Measurements from ENCODE around the gene NTPCR.

The NTPCR gene

GRCh38 chr1:232970508-232970907 is 20.1 kb downstream of the NTPCR start:
- H3K4me3 ChIP-seq (ENCODE audit: low read depth, low read length): no peak overlapping the region
- TF ChIP-seq, protein P1, sequence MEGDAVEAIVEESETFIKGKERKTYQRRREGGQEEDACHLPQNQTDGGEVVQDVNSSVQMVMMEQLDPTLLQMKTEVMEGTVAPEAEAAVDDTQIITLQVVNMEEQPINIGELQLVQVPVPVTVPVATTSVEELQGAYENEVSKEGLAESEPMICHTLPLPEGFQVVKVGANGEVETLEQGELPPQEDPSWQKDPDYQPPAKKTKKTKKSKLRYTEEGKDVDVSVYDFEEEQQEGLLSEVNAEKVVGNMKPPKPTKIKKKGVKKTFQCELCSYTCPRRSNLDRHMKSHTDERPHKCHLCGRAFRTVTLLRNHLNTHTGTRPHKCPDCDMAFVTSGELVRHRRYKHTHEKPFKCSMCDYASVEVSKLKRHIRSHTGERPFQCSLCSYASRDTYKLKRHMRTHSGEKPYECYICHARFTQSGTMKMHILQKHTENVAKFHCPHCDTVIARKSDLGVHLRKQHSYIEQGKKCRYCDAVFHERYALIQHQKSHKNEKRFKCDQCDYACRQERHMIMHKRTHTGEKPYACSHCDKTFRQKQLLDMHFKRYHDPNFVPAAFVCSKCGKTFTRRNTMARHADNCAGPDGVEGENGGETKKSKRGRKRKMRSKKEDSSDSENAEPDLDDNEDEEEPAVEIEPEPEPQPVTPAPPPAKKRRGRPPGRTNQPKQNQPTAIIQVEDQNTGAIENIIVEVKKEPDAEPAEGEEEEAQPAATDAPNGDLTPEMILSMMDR (IDR thresholded peaks at IDR 0.05; ENCODE audit: borderline replicate concordance, insufficient read depth, low read depth, low read length): no peak

GRCh38 chr1:232973652-232974611 is 23.5 kb downstream of the NTPCR start:
- no peak overlapping the region for H3K4me3 ChIP-seq (ENCODE audit: low read depth, low read length)
- TF ChIP-seq, protein P1 (IDR thresholded peaks at IDR 0.05; ENCODE audit: borderline replicate concordance, insufficient read depth, low read depth, low read length): no peak

DNA sequence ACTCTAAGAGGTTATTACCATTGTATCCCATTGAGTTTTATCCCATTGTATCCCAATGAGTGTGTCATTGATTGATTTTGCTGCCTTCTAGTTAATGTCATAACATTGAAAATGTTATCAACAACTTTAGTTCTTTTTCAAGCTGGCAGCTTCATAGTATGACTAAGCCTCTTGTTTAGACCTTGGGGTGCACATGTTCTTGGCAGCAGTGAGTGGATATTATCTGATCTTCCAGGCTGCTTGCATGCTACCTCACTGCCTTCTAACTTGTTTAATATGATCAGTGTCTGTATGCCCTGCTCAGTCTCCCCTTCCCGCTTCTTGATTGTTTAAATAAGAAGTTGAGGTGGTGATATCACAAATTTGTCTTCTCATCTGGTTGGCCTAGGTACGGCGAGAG is 24.6 kb downstream of the NTPCR start:
- TF ChIP-seq, protein P1 (IDR thresholded peaks at IDR 0.05; ENCODE audit: borderline replicate concordance, insufficient read depth, low read depth, low read length): no peak
- H3K4me3 ChIP-seq (ENCODE audit: low read depth, low read length): no peak overlapping the region

DNA sequence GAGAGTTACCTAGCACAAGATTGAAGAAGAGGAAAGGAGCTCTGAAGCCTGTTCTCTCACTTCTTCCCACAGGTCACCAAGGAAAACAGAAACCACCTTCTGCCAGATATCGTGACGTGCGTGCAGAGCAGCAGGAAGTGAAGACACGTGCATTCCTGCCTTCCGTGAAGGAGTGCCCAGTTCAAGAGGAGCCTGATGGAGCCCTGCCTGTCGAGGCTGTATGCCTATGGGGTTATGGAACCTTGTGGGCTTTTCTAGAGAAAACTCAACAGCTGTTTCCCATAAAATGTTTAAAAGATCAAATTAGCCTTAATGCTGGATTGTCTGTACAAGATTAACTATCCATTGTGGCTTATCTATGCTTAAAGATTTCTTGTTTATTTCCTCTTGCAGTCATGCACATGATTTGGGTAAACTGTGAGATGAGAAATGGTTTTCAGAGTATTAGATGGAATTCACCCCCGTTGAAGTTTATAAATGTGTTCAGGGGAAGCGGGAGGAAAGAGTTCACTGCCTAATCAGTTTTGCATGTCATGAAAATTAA is 27.8 kb downstream of the NTPCR start:
- TF ChIP-seq, protein P1 (IDR thresholded peaks at IDR 0.05; ENCODE audit: borderline replicate concordance, insufficient read depth, low read depth, low read length): no peak
- no peak overlapping the region for H3K4me3 ChIP-seq (ENCODE audit: low read depth, low read length)

GRCh38 chr1:232978815-232979214 is 28.4 kb downstream of the NTPCR start:
- no peak overlapping the region for H3K4me3 ChIP-seq (ENCODE audit: low read depth, low read length)
- TF ChIP-seq, protein P1 (IDR thresholded peaks at IDR 0.05; ENCODE audit: borderline replicate concordance, insufficient read depth, low read depth, low read length): no peak

DNA sequence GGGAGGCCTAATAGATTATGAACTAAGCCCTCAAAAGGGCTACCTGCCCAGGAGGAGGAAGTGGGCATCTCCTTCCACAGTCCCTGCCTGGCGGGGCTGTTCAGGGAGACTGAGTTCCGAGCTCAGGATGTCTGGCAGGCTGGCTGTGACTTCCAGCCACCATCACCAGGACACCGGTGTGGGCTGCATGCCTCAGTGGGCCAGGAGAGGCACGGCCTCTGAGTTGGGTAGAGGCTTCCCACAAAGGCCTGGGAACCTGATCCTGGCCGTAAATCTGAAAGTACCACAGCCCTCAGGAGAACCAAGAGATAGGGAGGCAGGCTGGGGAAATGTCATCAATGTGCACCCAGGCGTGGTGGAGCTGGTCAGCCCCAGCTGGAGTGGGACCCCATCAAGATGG is 29.1 kb downstream of the NTPCR start:
- no peak overlapping the region for H3K4me3 ChIP-seq (ENCODE audit: low read depth, low read length)
- TF ChIP-seq, protein P1 (IDR thresholded peaks at IDR 0.05; ENCODE audit: borderline replicate concordance, insufficient read depth, low read depth, low read length): no peak

Data from GM12875 (cell line).